NT2/D1 (cell line): Measurements from ENCODE around the gene IDS.
"Not testable (repeated sequence)": the region's sequence is repeated elsewhere in the genome, so short reads cannot be mapped to it uniquely, and the experiment has no call there.

Experiments used
- DNase-seq: peaks from one replicate; pipeline ENCODE4 v3.0.0-alpha.2; 2011; ENCODE audit warnings: low read depth, low spot score
- H3K27me3 ChIP-seq: 2 replicates; pipeline ENCODE4 v1.6.0; 2011; ENCODE audit warnings: mild to moderate bottlenecking; ENCODE audit not compliant: insufficient read length, insufficient read depth
- H3K36me3 ChIP-seq: 2 replicates; pipeline ENCODE4 v1.6.1; 2011; ENCODE audit warnings: mild to moderate bottlenecking, low read length, mixed read lengths; ENCODE audit not compliant: insufficient read depth, insufficient read length
- H3K4me1 ChIP-seq: 2 replicates; pipeline ENCODE4 v1.5.1; 2011; ENCODE audit not compliant: insufficient read depth, insufficient read length
- H3K4me3 ChIP-seq: 2 replicates; pipeline ENCODE4 v1.5.1; 2011; ENCODE audit warnings: low read depth; ENCODE audit not compliant: insufficient read length
- H3K9ac ChIP-seq: 2 replicates; pipeline ENCODE4 v1.6.0; 2011; ENCODE audit warnings: low read depth; ENCODE audit not compliant: insufficient read length
- H3K9me3 ChIP-seq: 2 replicates; pipeline ENCODE4 v1.5.1; 2011; ENCODE audit warnings: mild to moderate bottlenecking, low read length; ENCODE audit not compliant: insufficient read depth
- SUZ12 ChIP-seq: IDR thresholded peaks from 2 replicates; pipeline ENCODE4 v1.6.1; 2011; ENCODE audit not compliant: insufficient read length, insufficient read depth; ENCODE audit errors: extremely low read depth
- YY1 ChIP-seq: IDR thresholded peaks from 2 replicates; pipeline ENCODE4 v1.6.1; 2011; ENCODE audit not compliant: insufficient read length, insufficient read depth
- ZNF274 ChIP-seq: IDR thresholded peaks from 2 replicates; pipeline ENCODE4 v1.6.1; 2011; ENCODE audit warnings: mild to moderate bottlenecking, low read depth, low read length

Gene IDS

DNA sequence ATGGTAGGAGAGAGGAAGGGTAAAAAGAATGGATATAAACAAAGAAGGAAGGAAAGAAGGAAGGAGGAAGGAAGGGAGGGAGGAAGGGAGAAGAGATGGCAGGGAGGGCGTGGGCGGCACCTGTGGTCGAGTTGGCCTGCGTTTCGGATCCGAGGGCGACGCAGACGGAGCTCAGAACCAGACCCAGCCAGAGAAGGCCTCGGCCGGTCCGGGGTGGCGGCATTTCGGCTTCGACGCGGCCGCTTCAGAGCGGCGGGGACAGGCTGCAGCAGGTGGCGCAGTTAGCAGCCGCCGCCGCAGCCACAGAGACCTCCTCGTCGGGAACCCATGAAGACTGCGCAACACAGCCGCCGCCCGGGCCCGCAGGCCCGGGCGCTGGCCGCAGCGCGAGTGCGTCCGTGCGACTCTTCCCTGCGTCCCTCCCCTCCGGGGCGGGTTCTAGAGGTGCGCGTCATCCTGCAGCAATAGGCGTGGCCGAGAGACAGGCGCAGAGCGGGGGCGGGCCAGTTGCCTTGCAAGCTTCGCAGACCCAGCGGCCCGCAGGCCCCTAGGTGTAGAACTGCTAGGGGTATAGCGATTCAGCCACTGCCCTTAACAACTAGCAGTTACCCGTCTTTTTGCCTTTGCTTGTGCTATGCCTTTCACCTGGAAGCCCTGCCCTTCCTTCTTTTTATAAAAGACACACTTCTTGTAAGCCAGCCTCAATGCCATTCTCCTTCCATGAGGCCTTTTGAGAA lies at the start of gene IDS:
Gene IDS (minus strand): TSS at position 392 of the 737 bp plus-strand sequence. CDS start 169 bp downstream, at position 223.
- DNase-seq = peak; percentile 64
- Histone ChIP-seq H3K4me3 (peak within 1 kb of the TSS; percentile 53), H3K36me3 (peaks cover 22% of the 10 kb centered on the region), H3K9ac (peak within 1 kb of the TSS; percentile 72), H3K9me3 (no peaks in the 10 kb centered on the region), H3K27me3 (no peaks in the 10 kb centered on the region), H3K4me1 (no peaks in the 10 kb centered on the region)
- TF ChIP-seq ZNF274 = no peak
- no peak for TF ChIP-seq SUZ12
- TF ChIP-seq YY1 = no peak

GRCh38 chrX:149551939-149552248 lies 46.8 kb upstream of the IDS start:
- not testable (repeated sequence) for H3K9ac ChIP-seq

GRCh38 chrX:149551245-149551938 lies 46.3 kb upstream of the IDS start:
- H3K4me1 ChIP-seq, DNase-seq: not testable (repeated sequence)

More at GRCh38 chrX:149551939-149552248, 46.8 kb upstream of the IDS start:
- H3K4me1 ChIP-seq, DNase-seq, H3K9me3 ChIP-seq, H3K36me3 ChIP-seq, H3K27me3 ChIP-seq, H3K4me3 ChIP-seq: not testable (repeated sequence)

GRCh38 chrX:149550454-149550853 lies 45.3 kb upstream of the IDS start:
- not testable (repeated sequence) for DNase-seq, H3K9me3 ChIP-seq, H3K36me3 ChIP-seq, H3K4me1 ChIP-seq, H3K4me3 ChIP-seq, H3K27me3 ChIP-seq, H3K9ac ChIP-seq

More at GRCh38 chrX:149551245-149551938, 46.3 kb upstream of the IDS start:
- H3K4me3 ChIP-seq, H3K36me3 ChIP-seq, H3K9me3 ChIP-seq, H3K27me3 ChIP-seq, H3K9ac ChIP-seq: not testable (repeated sequence)

DNA sequence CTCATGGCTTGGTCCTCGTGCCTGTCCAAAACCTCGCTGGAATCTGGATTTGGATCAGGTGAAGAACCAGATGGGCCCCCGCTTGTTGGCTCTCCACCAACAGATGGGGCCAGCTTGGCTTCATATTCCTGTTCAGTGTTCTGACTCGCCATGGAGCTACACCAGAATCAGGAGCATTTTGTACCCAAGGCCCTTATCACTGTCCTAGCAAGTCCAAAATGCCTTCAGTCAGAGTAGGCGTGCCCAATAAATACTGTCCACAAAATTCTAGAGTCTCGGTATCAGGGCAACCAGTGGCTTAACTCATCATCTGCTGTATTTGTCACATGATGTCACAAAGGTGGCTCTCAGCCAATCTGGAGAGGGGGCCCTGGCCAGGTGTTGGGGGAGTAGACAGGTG lies 44.6 kb upstream of the IDS start, which contains the start of gene HSFX3:
Gene HSFX3 (minus strand): TSS at position 224 of the 400 bp plus-strand sequence. CDS start 72 bp downstream, at position 152.
- not testable (repeated sequence) for H3K36me3 ChIP-seq, H3K9ac ChIP-seq

DNA sequence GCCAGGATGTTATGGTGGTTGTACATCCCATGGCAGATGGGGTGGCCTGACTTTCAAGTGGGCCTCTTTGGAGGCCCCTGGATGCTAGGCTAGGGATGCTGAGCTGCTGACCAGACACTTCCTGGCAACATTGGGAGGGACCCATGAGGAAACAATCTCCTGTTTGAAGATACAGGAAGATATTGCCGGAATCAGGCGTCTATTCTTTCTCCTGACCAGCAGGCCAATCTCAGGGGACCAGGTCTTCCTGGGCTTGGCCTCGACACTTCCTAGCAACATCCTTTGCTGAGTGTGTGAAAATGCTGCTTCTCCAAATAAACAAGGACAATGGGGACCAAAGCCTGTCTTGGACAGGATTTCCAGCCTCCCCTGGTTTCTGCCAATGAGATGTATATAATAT lies 42.7 kb upstream of the IDS start:
- DNase-seq, H3K9ac ChIP-seq, H3K36me3 ChIP-seq, H3K4me3 ChIP-seq, H3K4me1 ChIP-seq, H3K27me3 ChIP-seq, H3K9me3 ChIP-seq: not testable (repeated sequence)

More for the DNA sequence above, 44.6 kb upstream of the IDS start, which contains the start of gene HSFX3:
- not testable (repeated sequence) for H3K4me1 ChIP-seq, DNase-seq, H3K4me3 ChIP-seq, H3K27me3 ChIP-seq, H3K9me3 ChIP-seq

DNA sequence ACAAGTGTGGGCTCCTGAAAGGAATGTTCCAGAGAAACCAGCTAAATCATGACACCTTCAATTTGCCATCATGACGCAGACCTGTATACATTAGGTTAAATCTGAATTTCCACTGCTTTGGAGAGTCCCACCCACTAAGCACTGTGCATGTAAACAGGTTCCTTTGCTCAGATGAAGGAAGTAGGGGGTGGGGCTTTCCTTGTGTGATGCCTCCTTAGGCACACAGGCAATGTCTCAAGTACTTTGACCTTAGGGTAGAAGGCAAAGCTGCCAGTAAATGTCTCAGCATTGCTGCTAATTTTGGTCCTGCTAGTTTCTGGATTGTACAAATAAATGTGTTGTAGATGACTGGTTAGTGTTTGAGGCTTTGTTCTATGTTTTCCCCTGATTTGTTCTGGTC lies 41.9 kb upstream of the IDS start:
- not testable (repeated sequence) for H3K9ac ChIP-seq, H3K36me3 ChIP-seq, H3K27me3 ChIP-seq, H3K4me1 ChIP-seq, DNase-seq, H3K4me3 ChIP-seq, H3K9me3 ChIP-seq

DNA sequence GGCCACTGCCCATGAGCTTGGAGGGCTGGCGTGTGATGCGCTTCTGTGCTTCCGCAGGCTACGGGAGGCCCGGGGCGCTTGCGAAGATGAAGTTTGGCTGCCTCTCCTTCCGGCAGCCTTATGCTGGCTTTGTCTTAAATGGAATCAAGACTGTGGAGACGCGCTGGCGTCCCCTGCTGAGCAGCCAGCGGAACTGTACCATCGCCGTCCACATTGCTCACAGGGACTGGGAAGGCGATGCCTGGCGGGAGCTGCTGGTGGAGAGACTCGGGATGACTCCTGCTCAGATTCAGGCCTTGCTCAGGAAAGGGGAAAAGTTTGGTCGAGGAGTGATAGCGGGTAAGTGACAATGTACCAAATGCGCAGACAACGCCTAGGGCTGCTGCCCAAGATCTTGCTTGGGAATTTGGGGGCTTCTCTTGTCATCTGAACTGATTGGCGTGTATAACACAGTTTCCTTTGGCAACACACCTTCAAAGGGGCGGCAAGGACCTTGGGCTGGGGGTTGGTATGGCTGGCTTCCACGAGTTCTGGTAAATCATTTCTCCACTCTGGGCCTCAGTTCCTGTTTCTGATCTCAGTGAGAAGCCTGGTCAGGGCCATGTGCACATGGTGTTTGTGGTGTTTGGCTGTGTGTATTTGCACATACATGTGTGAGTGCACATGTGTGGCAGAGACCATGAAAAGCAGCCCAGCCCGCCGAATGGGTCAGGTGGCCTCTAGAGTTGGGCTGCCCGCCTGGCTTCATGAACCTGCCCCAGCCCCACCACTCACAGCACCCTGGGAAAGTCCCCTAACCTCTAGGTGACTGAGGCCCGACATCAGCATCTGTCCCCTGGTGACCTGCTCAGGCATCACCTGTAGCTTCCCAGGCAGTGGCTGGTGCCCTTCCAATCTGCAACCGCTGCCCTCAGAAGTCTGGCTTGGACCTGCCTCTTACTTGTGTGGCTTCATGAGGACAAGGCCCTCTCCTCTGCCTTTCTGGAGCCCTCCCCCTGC lies 40.7 kb upstream of the IDS start:
- H3K9me3 ChIP-seq, H3K27me3 ChIP-seq, H3K4me1 ChIP-seq, H3K4me3 ChIP-seq, H3K36me3 ChIP-seq, H3K9ac ChIP-seq: not testable (repeated sequence)
- DNase-seq = peak; percentile 8
